ENCODE measurements around the gene HNRNPH2. TPM values are rescaled to one million over a fixed set of nuclear protein-coding genes. Genes with fewer than 3 reads are reported as not detected.

Gene HNRNPH2
- total and polyA plus RNA-seq, 2 donors = 74.8 to 75.1 TPM

DNA sequence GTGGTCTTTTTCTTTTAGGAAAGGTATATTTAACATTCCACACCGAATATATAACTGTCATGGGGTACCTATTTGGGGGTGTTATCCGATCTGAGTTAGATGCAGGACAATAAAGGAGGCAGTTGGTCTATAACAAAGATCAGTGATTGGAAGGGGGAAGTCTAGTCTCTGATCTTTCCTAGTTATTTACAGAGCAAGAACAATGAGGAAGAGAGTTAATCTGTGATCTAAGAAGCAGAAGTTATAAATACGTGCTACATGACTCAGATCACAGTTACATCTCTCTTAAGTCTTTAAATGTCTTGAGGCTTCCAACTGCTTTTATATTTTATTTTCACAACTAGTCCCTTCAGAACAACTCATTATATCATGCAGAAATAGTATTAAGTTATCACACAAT, 44.0 kb downstream of the HNRNPH2 start:
- Histone ChIP-seq H3K27ac (ENCODE audit: low read depth in 1 of 2, low read length in 1 of 2) (no peak overlapping the region), H3K9me3 (ENCODE audit: control insufficient read depth in 2 of 2, insufficient read depth in 1 of 2, low read length in 1 of 2) (no peaks in the 10 kb centered on the region), H3K4me3 (ENCODE audit: low read length in 2 of 2) (no peak overlapping the region), H3K4me1 (ENCODE audit: control insufficient read depth in 2 of 2, insufficient read depth in 2 of 2, low read length in 2 of 2) (no peaks in the 10 kb centered on the region), H3K27me3 (ENCODE audit: control insufficient read depth in 2 of 2, insufficient read depth in 1 of 2, low read length in 1 of 2) (no peaks in the 10 kb centered on the region), H3K36me3 (ENCODE audit: control insufficient read depth in 2 of 2, insufficient read depth in 2 of 2, low read length in 1 of 2) (no peaks in the 10 kb centered on the region)
- WGBS = 81% methylated on average over 3 of the region's 3 CpGs
- DNase-seq (ENCODE audit: low read depth in 6 of 9, low spot score in 9 of 9) = no peak

DNA sequence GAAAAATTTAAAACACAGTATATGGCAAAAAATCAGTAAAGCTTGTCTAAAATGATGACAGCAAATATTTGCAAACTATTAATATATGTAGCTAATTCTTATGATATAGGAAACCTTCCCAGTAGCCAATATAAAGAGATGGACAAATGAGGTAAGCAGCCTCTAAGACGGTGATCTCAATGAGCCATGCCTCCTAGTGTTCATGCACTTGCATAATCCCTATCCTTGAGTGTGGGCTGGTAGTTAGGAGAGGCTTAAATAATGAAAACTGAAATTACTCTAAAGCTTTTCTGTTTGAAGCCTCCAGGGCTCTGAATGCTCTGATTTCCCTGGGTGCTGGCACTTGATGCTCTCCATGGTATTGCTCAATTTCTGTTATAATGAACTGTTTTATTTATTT, 52.6 kb downstream of the HNRNPH2 start:
- Histone ChIP-seq H3K36me3 (ENCODE audit: control insufficient read depth in 2 of 2, insufficient read depth in 2 of 2, low read length in 1 of 2) (no peaks in the 10 kb centered on the region), H3K27ac (ENCODE audit: low read depth in 1 of 2, low read length in 1 of 2) (no peak overlapping the region), H3K4me1 (ENCODE audit: control insufficient read depth in 2 of 2, insufficient read depth in 2 of 2, low read length in 2 of 2) (no peaks in the 10 kb centered on the region), H3K9me3 (ENCODE audit: control insufficient read depth in 2 of 2, insufficient read depth in 1 of 2, low read length in 1 of 2) (no peaks in the 10 kb centered on the region), H3K27me3 (ENCODE audit: control insufficient read depth in 2 of 2, insufficient read depth in 1 of 2, low read length in 1 of 2) (no peaks in the 10 kb centered on the region), H3K4me3 (ENCODE audit: low read length in 2 of 2) (no peak overlapping the region)
- WGBS = 89% methylated on average over 1 of the region's 1 CpG
- no peak for DNase-seq (ENCODE audit: low read depth in 6 of 9, low spot score in 9 of 9)

DNA sequence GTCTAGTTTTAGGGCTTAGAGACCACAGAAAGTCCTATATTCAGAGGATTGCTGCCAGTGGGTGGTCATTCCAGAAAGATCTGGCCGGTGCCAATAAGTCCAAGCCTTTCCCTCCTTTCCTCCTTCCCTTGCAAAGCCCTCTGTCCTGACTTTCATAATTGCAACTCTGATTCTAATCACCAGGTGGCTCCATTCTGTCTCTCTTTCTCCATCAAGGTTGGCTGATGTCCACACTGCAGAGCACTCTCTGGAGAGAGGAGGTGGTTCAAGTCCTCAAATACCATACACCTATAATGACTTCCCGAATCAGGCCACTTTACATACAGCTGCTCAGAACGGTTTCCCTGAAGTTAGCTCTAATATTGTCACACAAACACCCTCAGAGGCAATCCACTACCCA, 54.9 kb downstream of the HNRNPH2 start:
- no peaks in the 10 kb centered on the region for H3K36me3 ChIP-seq (ENCODE audit: control insufficient read depth in 2 of 2, insufficient read depth in 2 of 2, low read length in 1 of 2)
- H3K9me3 ChIP-seq (ENCODE audit: control insufficient read depth in 2 of 2, insufficient read depth in 1 of 2, low read length in 1 of 2) = no peaks in the 10 kb centered on the region
- DNase-seq (ENCODE audit: low read depth in 6 of 9, low spot score in 9 of 9) = peak in 1 of 9 donors; percentile 6
- H3K27me3 ChIP-seq (ENCODE audit: control insufficient read depth in 2 of 2, insufficient read depth in 1 of 2, low read length in 1 of 2) = no peaks in the 10 kb centered on the region
- WGBS = 97% methylated on average over 3 of the region's 3 CpGs
- no peak overlapping the region for H3K27ac ChIP-seq (ENCODE audit: low read depth in 1 of 2, low read length in 1 of 2)
- H3K4me1 ChIP-seq (ENCODE audit: control insufficient read depth in 2 of 2, insufficient read depth in 2 of 2, low read length in 2 of 2) = no peaks in the 10 kb centered on the region
- H3K4me3 ChIP-seq (ENCODE audit: low read length in 2 of 2) = no peak overlapping the region

Other genes with a start within 250 kb of the HNRNPH2 start
- 4.7 TPM for gene DRP2, start 188.4 kb upstream of the HNRNPH2 start, total RNA-seq
- gene DRP2, start 188.4 kb upstream of the HNRNPH2 start, polyA plus RNA-seq = 0.64 TPM
- 0.19 TPM for gene TAF7L, start 116.9 kb upstream of the HNRNPH2 start, total RNA-seq
- gene TAF7L, start 116.9 kb upstream of the HNRNPH2 start, polyA plus RNA-seq = 0.59 TPM
- 4.4 TPM for gene TIMM8A, start 59.5 kb upstream of the HNRNPH2 start, total RNA-seq
- 10.5 TPM for gene TIMM8A, start 59.5 kb upstream of the HNRNPH2 start, polyA plus RNA-seq
- gene BTK, start 22.0 kb upstream of the HNRNPH2 start, total RNA-seq = 6.5 TPM
- 14.6 TPM for gene BTK, start 22.0 kb upstream of the HNRNPH2 start, polyA plus RNA-seq
- gene RPL36A, start 17.2 kb upstream of the HNRNPH2 start, total RNA-seq = 2,714 TPM
- gene RPL36A, start 17.2 kb upstream of the HNRNPH2 start, polyA plus RNA-seq = 3,361 TPM
- gene GLA, start 297 bp upstream of the HNRNPH2 start, total RNA-seq = 29.5 TPM
- 43.4 TPM for gene GLA, start 297 bp upstream of the HNRNPH2 start, polyA plus RNA-seq
- gene ARMCX4, start 77.2 kb downstream of the HNRNPH2 start, total RNA-seq = 1.8 TPM
- 6.4 TPM for gene ARMCX4, start 77.2 kb downstream of the HNRNPH2 start, polyA plus RNA-seq
- 11.0 TPM for gene ARMCX1, start 142.3 kb downstream of the HNRNPH2 start, total RNA-seq
- gene ARMCX1, start 142.3 kb downstream of the HNRNPH2 start, polyA plus RNA-seq = 11.7 TPM
- gene ARMCX6, start 209.8 kb downstream of the HNRNPH2 start, total RNA-seq = 42.0 TPM
- 36.4 TPM for gene ARMCX6, start 209.8 kb downstream of the HNRNPH2 start, polyA plus RNA-seq
- 24.9 TPM for gene ARMCX3, start 214.9 kb downstream of the HNRNPH2 start, total RNA-seq
- 35.0 TPM for gene ARMCX3, start 214.9 kb downstream of the HNRNPH2 start, polyA plus RNA-seq

Measured in thymus (tissue), 11 donors.